Neural cell (in vitro differentiated cells): ENCODE results near the gene PRR33. TPM values are rescaled to one million over a fixed set of nuclear protein-coding genes. Genes with fewer than 3 reads are reported as not detected.

Source experiments
- H2AFZ ChIP-seq: fragments of 200-600, 300-800 bp; sonication (generic), shearing (Covaris generic); 2 replicates; pipeline ENCODE4 v1.6.0; 2014; ENCODE audit warnings: low read depth, mild to moderate bottlenecking, antibody characterized with exemption, low read length, moderate library complexity
- H3F3A ChIP-seq: fragments of 200-600 bp; shearing (Covaris generic); 2 replicates; pipeline ENCODE4 v1.6.1; 2016; ENCODE audit warnings: mild to moderate bottlenecking, moderate library complexity, mixed read lengths, antibody characterized with exemption, low read length; ENCODE audit not compliant: insufficient read depth, poor library complexity, severe bottlenecking
- H3K27ac ChIP-seq: fragments of 200-600, 300-800 bp; sonication (generic), shearing (Covaris generic); 2 replicates; pipeline ENCODE4 v1.5.1; 2014; ENCODE audit warnings: mild to moderate bottlenecking, low read length, moderate library complexity
- H3K27me3 ChIP-seq: fragments of 300-800, 200-600 bp; sonication (generic), shearing (Covaris generic); 2 replicates; pipeline ENCODE4 v1.6.0; 2014; ENCODE audit warnings: mild to moderate bottlenecking, low read depth, low read length, moderate library complexity; ENCODE audit not compliant: insufficient read depth
- H3K36me3 ChIP-seq: fragments of 300-800, 200-600 bp; sonication (generic), shearing (Covaris generic); 2 replicates; pipeline ENCODE4 v1.5.1; 2014; ENCODE audit warnings: mild to moderate bottlenecking, antibody characterized with exemption, low read length, moderate library complexity; ENCODE audit not compliant: insufficient read depth
- H3K4me2 ChIP-seq: fragments of 300-800, 200-600 bp; sonication (generic), shearing (Covaris generic); 2 replicates; pipeline ENCODE4 v1.6.0; 2014; ENCODE audit warnings: mild to moderate bottlenecking, low read length
- H3K4me3 ChIP-seq: fragments of 300-800, 200-600 bp; sonication (generic), shearing (Covaris generic); 2 replicates; pipeline ENCODE4 v1.5.1; 2014; ENCODE audit warnings: mild to moderate bottlenecking, low read length, moderate library complexity
- H3K79me2 ChIP-seq: fragments of 200-600 bp; shearing (Covaris generic); replicated peaks from 2 replicates; pipeline ENCODE4 v1.6.0; 2014; ENCODE audit warnings: mild to moderate bottlenecking, low read length, moderate library complexity; ENCODE audit not compliant: insufficient read depth
- H3K9ac ChIP-seq: fragments of 300-800, 200-600 bp; sonication (generic), shearing (Covaris generic); 2 replicates; pipeline ENCODE4 v1.6.1; 2016; ENCODE audit warnings: mild to moderate bottlenecking, low read length, mixed read lengths
- H3K9me2 ChIP-seq: fragments of 200-600 bp; shearing (Covaris generic); 2 replicates; pipeline ENCODE4 v1.6.1; 2016; ENCODE audit warnings: mild to moderate bottlenecking, low read length, mixed read lengths; ENCODE audit not compliant: insufficient read depth
- H3K9me3 ChIP-seq: fragments of 200-600, 300-800 bp; sonication (generic), shearing (Covaris generic); 2 replicates; pipeline ENCODE4 v1.6.1; 2016; ENCODE audit warnings: mild to moderate bottlenecking, mixed run types, low read length, moderate library complexity, mixed read lengths
- H4K20me1 ChIP-seq: fragments of 200-600 bp; shearing (Covaris generic); 2 replicates; pipeline ENCODE4 v1.6.1; 2016; ENCODE audit warnings: mild to moderate bottlenecking, mixed run types; ENCODE audit not compliant: insufficient read depth
- EZH2 ChIP-seq: fragments of 200-600, 300-800 bp; shearing (Covaris generic), sonication (generic); IDR thresholded peaks from 2 replicates; pipeline ENCODE4 v1.6.1; 2014; ENCODE audit warnings: antibody characterized with exemption, low read length, borderline replicate concordance, mild to moderate bottlenecking; ENCODE audit not compliant: insufficient read depth, poor library complexity, severe bottlenecking
- MXI1 ChIP-seq: fragments of 450-650 bp; conservative IDR thresholded peaks from 2 replicates; pipeline ENCODE4 v1.6.1; 2014; ENCODE audit warnings: antibody characterized with exemption, mild to moderate bottlenecking; ENCODE audit not compliant: poor library complexity, severe bottlenecking
- RAD21 ChIP-seq: fragments of 450-650 bp; conservative IDR thresholded peaks from 2 replicates; pipeline ENCODE4 v1.6.1; 2014; ENCODE audit warnings: antibody characterized with exemption, mild to moderate bottlenecking, moderate library complexity
- SMC3 ChIP-seq: fragments of 450-650 bp; conservative IDR thresholded peaks from 2 replicates; pipeline ENCODE4 v1.6.1; 2014; ENCODE audit warnings: antibody characterized with exemption, mild to moderate bottlenecking, moderate library complexity; ENCODE audit not compliant: poor library complexity
- TAF1 ChIP-seq: IDR thresholded peaks from 2 replicates; pipeline ENCODE4 v1.6.1; 2012; ENCODE audit warnings: low read depth
- polyA plus RNA-seq: library from polyadenylated mRNA; depleted of rRNA; stranded (reverse); fragments of >200 nt; gene quantifications from 2 replicates; pipeline ENCODE4 v1.2.3, GENCODE V29; 2014

PRR33 gene
- polyA plus RNA-seq, 1 donor from 2014 or later, result not detected

DNA sequence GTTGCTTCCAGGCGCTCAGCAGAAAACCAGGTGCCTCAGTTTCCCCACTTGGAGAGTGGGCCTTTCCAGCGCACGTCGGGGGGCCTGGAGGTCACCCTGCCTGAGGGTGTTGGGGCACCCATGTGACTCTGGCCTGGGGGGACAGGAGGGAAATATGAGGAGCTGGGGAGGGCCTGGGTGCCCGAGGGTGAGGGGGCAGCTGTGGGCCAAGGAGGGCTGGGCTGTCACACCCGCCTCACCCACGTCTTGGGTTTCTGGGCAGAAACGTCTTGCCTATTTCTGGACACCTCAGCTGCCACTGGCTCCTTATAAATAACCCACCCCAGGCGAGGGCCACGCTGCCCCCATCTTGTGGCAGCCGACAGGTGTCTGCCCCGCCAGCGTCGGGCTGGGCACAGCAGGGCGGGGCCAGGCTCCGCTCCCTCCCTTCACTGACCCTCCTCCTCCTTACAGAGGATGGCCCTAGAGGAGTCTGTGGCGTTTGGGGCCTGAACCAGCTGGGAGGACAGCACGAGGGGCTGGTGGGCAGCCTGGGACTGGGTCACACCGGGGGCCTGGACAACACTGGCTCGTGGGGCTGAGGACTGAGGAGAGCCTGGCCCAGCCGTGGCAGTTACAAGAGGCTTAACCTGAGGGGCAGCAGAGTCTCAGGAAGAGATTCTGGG, 29.3 kb upstream of the PRR33 start:
- no peak for TF ChIP-seq TAF1
- no peak for TF ChIP-seq EZH2
- TF ChIP-seq MXI1, result no peak
- no peak for TF ChIP-seq SMC3
- H3K79me2 ChIP-seq, result no peaks in the 10 kb centered on the region
- no peaks in the 10 kb centered on the region for H3F3A ChIP-seq
- H3K27ac ChIP-seq, result no peak overlapping the region
- H2AFZ ChIP-seq, result no peak overlapping the region
- no peak overlapping the region for H3K4me3 ChIP-seq
- no peaks in the 10 kb centered on the region for H3K36me3 ChIP-seq
- H4K20me1 ChIP-seq, result no peaks in the 10 kb centered on the region
- no peaks in the 10 kb centered on the region for H3K9me2 ChIP-seq
- no peaks in the 10 kb centered on the region for H3K9me3 ChIP-seq
- no peak overlapping the region for H3K4me2 ChIP-seq
- no peaks in the 10 kb centered on the region for H3K27me3 ChIP-seq
- H3K9ac ChIP-seq, result no peak overlapping the region

DNA sequence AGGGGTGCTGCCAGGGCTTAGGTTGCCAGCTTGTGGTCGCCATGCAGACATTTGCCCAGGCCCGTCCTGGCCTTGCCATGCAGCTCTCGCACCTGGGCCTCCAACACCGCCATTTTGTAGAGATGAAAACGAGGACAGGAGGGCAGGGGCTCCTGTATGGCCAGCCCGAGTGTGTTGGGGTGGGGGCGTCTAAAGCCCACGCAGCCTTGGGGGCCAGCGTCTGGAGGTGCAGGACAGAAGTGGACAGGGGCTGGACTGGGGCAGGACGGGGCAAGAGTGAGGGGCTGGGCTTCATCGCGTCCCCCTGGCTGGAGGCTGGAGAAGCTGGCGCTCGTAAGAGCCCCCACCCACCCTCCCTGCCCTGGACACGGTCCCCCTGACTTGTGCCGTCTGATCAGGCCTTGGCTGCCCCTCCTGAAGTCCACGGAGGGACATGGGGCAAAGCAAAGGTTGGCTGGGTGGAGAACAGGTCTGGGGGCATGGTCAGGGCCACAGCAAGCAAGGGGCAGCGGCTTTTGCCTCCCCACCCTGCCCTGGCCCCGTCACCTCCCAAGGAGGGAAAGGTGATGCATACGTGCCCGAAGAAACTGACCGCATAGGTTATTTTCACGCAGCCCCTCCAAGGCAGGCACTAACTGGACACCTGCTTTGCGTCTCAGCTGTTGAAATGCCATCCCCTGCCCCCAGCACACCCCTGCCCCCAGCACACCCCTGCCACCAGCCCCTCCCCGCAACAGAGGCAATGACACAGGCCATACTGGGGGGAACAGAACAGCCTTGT, 28.6 kb upstream of the PRR33 start:
- Histone ChIP-seq H3K79me2 (no peaks in the 10 kb centered on the region), H3K4me2 (no peak overlapping the region), H3K9ac (no peak overlapping the region), H4K20me1 (no peaks in the 10 kb centered on the region), H3K9me3 (no peaks in the 10 kb centered on the region), H3K36me3 (no peaks in the 10 kb centered on the region), H3K27me3 (no peaks in the 10 kb centered on the region), H3K9me2 (no peaks in the 10 kb centered on the region), H3F3A (no peaks in the 10 kb centered on the region), H3K4me3 (no peak overlapping the region), H2AFZ (no peak overlapping the region), H3K27ac (no peak overlapping the region)
- no peak for TF ChIP-seq RAD21
- no peak for TF ChIP-seq SMC3

DNA sequence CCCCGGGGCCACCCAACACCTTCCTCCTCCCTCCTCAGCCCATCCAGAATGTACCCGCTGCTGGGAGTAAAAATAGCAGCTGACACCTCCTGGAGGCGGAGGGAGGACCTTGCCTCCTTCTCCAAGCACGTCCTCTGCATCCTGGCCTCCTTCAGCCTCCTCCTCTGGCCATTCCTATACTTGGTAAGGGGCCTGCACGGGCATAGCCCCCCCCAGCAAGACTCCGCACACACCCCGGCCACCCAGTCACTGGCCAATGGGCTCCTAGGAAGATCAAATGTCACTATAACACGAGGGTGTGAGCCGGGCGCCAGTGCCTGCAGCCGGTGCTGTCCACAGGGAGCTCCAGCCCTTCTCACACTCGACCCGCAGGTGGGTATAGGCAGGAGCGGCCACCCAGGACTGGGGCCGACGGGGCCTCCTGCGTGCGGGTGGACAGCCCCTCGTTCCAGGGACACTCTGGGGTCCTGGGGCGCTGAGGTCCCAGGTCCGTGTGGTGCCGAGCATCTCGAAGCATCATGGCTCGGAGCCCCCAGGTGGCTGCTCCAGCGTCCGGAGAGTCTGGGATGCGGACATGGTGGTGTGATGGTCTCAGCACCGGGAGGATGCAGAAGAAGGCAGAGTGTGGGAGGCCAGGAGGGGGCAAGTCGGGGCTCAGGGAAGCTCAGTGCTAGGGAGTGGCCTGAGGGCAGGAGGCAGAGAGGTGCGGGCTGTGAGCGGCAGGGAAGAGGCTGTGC, 27.9 kb upstream of the PRR33 start, which contains the start of gene TNNT3:
Gene TNNT3 (plus strand): TSS at position 313 of the 737 bp plus-strand sequence. CDS start 3,172 bp downstream, outside the sequence.
- Histone ChIP-seq H3K4me3 (no peak within 1 kb of the TSS), H3K9me3 (no peaks in the 10 kb centered on the region), H4K20me1 (no peaks in the 10 kb centered on the region), H3K79me2 (no peaks in the 10 kb centered on the region), H3K9me2 (no peaks in the 10 kb centered on the region), H3K4me2 (no peak within 1 kb of the TSS), H3F3A (no peaks in the 10 kb centered on the region), H3K9ac (no peak within 1 kb of the TSS), H3K27ac (no peak within 1 kb of the TSS), H3K36me3 (no peaks in the 10 kb centered on the region), H3K27me3 (no peaks in the 10 kb centered on the region), H2AFZ (no peak within 1 kb of the TSS)
- no peak for TF ChIP-seq RAD21
